ENCODE measurements around the gene KCNQ2. TPM values are rescaled to one million over a fixed set of nuclear protein-coding genes. Genes with fewer than 3 reads are reported as not detected.

KCNQ2 gene
- polyA plus RNA-seq, 4 donors = 4.9 to 9.0 (median 5.1) TPM

DNA sequence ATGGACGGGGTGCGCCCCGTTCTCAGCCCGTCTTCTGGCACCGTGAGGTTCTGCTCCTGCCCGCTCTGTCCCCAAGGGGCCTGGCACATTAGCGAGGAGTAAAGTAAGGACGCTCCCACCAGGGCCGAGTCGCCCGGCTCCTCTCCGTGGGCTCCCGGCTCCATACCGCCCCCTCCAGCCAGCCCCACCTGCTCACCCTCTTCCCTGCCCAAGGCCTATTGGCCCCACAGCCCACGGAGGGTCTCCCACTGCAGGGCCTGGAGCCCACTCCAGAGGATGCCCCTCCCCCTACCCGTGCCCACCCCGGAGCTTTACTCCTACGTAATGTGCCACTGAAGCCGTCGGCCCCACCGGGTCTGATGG lies 63.8 kb downstream of the KCNQ2 start:
- no peak for DNase-seq (ENCODE audit: low read depth in 4 of 4, low spot score in 3 of 4)

DNA sequence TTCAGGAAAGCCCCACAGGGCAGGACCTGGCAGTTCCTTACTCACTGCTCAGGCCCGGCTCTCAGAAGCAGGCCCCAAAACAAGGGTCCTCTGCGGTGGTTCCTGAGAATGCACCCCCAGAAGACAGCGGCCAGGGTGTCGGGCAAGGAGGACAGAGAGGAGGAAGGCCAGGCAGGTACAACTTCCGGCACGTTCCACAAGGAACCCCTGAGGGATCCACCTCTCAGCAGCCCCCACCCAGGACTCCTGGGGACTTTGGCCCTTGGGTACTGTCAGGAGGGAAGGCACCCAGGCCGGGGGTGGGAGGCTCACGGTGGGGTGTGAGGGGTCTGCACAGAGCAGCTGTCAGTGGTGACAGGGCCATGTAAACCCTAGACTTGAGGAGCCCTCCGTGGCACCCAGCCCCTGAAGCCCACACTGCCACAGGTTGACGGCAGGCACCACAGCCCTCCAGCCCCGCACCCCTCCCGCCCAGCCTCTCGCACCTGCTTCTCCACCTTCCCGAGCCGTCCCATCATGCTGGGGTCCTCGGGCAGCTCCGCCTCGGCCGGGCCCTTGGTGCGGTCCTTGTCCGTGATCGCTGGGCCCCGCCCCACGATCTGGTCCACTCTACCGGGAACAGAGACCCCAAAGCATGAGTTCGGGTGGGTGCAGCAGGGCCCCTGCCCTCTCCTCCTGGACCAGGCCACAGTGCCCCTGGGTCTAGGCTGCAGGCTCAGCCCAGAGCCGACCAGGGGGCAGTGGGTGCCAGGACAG lies 64.3 kb downstream of the KCNQ2 start:
- DNase-seq (ENCODE audit: low read depth in 4 of 4, low spot score in 3 of 4) = no peak

DNA sequence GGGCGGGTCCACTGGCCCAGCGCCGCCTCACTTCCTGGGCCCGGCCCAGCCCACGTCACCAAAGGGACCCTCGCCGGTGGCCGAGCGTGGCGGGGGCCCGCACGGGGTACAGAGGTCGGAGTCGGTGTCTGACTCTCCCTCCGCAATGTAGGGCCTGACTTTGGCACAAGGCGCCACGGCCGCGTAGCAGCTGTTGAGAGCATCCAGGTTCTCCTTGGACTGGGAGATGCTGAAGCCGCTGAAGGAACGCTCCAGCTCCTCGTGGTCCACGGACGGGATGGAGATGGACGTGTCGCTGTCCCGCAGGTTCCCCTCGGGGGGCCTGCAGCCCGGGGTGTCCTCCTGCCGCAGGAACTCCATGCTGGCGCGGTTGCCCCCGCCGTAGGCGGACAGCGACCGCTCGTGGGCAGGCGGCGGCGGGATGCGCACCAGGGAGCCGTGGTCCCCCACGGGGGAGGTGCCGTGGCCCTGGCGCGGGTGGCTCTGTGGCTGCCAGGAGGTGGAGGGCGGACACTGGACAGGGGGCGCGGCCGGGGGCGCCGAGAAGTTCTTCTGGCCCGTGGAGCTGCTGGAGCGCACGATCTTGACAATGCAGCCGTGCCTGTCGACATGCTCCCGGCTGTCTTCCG lies 65.7 kb downstream of the KCNQ2 start:
- no peak for DNase-seq (ENCODE audit: low read depth in 4 of 4, low spot score in 3 of 4)

DNA sequence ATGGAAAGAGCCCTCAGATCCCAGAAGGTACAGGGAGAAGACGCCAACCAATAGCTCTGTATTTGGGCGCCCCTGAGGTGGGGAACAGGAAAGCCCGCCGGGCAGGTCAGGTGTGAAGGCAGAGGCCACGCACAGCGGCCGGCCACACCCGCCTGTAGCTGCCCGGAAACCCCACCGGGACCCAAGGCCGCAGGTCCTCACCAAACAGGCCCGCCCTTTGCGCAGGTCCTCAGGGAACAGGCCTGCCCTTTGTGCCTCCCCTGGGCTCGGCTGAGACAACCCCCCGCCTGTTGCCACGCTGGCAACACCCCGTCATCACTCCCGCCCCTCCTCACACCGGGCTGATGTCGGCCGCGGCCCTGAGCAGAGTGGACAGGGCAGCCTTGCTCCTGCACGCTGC lies 66.4 kb downstream of the KCNQ2 start:
- DNase-seq (ENCODE audit: low read depth in 4 of 4, low spot score in 3 of 4) = no peak

DNA sequence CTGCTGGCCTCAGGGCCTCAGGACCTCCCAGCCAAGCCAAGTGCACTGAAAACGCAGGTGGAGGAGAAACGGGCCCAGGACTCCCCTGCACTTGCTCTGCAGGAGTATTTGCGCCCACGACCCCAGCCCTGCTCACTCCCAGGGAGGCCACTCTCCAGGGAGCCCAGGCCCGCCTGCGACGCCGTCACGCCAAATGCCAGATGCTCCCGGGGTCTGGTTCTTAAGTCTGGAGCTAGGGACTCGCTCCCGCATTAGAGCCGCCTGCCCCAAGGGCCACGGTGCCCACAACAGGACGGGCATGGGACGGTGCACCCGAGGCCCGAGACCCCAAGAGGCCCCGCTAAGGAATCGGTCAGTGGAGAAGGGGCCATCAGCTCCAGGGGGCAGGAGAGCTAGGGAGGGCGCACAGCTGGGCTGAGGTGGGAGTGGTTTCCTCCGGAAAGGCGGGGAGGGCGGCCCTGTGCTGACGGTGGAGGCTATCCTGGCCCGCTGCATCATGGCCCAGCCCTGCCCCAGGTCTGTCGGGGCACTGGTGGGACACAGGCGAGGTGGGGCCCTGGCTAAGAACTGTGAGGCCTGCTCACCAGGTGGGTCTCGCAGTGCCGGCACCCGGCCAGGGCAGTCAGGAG lies 67.2 kb downstream of the KCNQ2 start:
- no peak for DNase-seq (ENCODE audit: low read depth in 4 of 4, low spot score in 3 of 4)

DNA sequence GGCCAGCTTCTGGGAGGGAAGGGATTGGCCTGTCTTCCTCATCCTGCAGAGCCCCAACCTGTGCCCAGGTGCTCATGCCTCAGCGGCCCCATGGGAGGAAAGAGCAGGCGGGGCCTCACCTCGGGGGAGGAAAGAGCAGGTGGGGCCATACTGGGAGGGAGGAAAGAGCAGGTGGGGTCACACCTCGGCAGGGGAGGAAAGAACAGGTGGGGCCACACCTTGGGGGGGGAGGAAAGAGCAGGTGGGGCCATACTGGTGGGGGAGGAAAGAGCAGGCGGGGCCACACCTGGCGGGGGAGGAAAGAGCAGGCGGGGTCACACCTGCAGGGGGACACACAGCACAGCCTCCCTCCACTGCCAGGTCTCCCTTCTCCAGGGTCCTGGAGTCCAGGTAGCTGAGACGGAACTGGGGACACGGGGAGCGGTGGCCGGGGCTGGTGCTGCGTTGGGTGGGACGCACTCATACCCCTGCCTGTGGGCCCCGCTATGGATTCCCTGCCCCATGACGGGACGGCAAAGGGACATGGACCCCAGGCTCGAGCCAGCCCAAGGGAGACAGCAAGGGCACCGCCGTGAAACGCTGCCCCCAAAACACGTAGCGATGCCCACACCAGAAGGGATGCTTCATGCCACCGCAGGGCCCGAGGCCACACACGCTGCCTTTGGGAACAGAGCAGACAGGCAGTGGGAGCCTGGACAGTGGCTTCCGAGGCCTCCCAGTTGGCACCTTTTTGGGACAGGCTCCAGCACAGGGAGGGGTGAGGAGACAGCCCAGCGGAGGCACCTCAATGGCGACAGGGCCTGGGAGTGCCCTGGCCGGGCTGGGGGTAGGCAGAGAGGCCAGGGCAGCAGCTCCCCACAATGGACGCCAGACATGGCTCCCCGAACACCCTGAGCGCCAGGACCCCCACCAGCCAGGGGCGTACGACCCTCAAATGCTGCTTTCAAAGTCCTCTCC lies 68.0 kb downstream of the KCNQ2 start:
- no peak for DNase-seq (ENCODE audit: low read depth in 4 of 4, low spot score in 3 of 4)

DNA sequence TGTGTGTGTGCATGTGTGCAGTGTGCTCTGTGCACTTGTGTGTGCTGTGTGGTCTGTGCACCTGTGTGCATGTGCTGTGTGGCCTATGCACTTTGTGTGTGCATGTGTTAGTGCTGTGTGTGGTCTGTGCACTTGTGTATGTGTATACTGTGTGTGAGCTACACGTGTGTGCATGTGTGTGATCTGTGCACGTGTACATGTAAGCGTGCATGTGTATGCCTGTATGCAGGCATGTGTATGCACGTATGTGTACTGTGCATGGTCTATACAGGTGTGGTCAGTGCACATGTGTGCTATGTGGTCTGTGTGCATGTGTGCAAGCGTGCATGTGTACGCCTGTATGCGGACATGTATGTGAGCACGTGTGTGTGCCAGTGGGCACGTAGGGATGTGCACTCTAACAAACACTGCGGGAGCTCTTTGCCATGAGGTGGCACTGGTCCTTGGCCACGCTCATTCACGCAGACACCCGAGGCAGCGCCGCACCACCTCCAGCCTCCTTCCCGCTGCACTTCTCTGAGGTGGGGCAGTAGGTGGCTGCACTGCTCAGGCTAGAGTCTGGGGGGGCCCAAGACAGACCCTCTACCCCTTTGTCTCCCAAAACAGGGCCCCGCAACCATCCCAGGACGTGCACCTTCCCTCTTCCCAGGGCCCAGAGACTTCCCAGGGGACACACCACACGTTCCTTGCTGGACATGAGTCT lies 68.9 kb downstream of the KCNQ2 start:
- no peak for DNase-seq (ENCODE audit: low read depth in 4 of 4, low spot score in 3 of 4)

DNA sequence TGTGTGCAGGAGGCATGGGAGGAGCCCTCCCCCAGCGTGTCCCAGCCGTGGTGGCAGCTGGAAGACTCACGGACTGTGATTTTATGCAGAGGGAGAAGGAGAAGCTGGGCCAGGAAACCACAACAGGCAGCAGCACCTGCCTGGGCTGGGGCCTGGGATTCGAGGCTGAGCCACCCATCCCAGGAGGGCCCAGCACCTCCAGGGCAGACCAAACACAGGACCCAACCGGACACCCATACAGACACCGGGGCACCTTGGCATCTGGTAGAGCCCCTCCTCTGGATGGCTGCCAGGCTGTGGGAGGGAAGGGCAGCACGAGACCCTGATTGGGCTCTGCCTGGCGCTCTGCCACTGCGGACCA lies 69.6 kb downstream of the KCNQ2 start:
- DNase-seq (ENCODE audit: low read depth in 4 of 4, low spot score in 3 of 4) = no peak

DNA sequence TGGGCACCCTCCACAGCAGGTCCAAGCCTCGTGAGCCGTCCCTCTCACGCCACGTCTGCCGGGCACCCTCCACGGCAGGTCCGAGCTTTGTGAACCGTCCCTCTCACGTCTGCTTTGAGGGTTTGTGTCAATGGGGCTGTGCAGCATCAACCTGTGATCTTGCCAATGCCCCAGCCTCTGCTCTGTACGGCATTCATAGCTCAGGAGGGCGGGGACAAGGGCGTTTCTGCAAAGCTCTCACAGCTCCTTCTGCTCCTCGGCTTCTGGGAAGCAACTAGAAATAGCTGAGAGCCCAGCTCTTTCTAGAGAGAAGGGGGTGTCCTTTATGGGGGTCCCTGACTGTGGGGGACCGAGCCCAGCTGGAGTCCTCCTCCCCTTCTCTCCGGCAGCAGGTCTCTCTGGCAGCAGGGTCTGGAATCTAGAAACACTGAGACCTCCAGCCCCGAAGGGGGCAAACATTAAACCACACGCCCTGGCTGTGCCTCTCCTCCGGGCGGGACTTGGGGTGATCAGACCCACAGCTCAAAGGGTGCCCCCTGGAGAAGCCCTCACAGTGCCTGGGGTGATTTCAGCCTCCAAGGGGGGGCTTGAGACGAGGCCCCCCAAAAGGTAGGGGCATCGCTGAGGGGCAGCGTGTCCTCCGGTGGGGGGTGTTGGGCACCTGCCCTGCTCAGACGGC lies 70.1 kb downstream of the KCNQ2 start:
- DNase-seq (ENCODE audit: low read depth in 4 of 4, low spot score in 3 of 4) = no peak

DNA sequence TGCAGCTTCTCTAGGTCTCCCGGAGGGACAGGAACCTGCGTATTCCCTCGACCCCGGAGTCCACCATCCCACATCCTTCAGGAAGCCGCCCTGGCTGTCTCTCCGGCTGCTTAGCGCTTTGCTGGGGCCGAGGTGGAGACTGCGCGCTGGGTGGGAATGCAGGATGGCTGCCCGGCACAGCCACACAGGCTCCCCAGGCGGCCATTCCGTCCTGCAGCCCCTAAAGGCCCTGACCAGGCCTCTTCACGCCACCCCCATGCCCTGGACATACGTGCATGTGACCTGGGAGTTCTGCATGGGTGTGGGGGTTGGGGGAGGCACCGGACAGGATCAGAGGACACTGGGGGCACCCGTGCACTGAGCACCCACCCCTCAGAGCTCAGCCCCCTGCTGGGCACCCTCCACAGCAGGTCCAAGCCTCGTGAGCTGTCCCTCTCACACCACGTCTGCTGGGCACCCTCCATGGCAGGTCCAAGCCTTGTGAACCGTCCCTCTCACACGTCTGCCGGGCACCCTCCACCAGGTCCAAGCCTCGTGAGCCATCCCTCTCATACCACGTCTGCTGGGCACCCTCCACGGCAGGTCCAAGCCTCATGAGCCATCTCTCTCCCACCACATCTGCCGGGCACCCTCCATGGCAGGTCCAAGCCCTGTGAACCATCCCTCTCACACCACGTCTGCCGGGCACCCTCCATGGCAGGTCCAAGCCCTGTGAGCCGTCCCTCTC lies 70.9 kb downstream of the KCNQ2 start:
- no peak for DNase-seq (ENCODE audit: low read depth in 4 of 4, low spot score in 3 of 4)

DNA sequence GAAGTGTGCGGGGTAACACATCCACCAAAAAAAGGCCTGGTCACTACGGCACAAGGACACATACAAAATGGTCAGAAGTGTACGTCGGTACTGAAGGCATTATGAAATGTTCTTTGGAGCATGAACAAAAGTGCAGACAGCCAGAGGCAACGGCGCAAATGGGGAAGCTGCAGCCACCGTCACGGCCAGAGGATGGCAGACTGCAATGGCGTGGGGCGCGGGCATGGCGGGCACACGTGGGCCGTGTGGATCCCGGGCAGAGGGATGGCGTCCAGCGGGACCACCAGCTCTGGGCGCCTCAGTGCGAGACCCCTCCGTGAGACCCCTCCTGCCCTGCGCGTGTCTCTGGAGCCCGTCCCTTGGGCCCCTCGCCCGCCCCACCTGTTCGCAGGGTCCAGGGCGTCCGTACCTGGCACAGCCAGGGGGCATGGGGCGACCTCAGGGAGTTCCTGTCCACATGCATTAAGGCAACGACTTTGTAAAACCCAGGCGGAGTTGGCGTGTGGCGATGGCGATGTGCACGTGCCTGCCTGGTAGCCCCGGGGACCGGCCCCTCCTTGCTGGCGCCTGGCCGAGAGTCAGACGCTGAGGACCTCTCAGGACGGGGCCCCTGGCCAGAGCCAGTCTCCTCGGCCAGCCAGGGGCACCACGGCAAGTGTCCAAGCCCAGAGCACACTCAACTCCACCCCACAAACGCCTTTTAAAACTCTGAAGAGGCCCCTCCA lies 71.8 kb downstream of the KCNQ2 start:
- DNase-seq (ENCODE audit: low read depth in 4 of 4, low spot score in 3 of 4) = no peak

DNA sequence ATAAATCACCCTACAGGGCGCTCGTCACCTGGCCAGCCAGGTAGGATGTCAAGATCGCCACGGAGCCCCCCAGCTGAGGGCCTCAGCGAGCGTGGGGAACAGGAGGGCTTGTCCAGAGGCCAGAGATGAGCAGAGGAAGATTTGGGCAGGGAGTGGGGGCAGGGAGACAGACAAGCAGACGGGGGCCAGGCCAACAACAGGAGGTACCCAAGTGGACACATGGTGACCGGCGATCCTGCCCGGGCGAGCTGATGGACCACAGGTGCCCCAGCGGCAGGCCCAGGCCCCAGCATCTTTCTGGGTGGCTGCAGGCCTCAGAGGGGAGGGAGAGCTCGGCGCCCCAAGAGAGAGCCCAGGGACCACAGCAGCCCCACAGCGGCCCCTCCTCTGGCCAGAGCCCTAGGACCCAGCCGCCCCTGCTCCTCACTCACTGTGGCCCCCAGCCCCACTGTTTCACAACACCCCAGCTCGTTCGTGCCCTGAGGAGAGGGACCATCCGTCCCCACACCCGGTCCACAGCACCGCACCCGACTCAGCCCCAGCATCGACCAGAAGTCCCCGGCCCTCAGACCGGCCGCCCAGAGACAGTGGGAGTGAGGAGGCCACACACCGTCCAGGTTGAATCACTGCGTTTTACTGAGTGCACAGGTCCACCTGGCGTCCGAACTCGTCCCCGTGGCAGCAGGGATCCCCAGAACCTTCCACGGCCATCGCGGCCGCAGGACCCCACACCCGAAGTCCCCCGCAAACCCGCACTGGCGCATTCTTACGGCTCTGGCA lies 72.7 kb downstream of the KCNQ2 start:
- no peak for DNase-seq (ENCODE audit: low read depth in 4 of 4, low spot score in 3 of 4)

DNA sequence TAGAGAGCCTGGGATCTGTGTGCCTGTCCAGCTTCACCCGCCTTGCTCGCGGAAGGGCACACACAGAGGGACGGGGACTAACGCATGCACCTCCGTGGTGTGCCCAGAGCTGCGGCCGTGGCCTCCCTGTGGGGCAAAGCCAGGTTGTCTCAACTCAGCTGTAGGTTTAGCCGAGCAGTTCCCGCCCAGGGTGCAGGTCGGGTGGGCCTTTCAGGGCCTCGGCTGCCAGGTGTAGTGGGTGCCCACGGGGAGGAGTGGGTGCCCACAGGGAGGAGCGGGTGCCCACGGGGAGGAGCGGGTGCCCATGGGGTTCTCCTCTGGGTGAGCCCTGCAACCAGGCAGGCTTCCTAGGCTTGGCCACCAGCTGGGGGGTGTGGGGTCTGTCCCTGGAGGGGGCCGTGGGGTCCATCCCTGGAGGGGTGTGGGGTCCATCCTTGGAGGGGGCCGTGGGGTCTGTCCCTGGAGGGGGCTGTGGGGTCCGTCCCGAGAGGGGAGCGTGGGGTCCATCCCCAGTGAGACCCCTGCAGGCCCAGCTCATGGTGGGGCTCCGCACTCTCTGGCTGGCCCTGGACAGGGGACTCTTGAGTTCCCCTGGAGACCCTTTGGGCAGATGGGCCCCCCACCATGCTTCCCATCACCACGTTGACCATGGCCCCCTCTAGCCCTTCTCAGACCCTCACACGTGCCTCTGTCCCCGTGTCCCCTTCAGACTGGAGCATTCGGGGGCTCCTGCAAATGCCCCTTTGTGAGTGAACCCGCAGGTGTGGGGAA lies 73.5 kb downstream of the KCNQ2 start:
- DNase-seq (ENCODE audit: low read depth in 4 of 4, low spot score in 3 of 4) = no peak

DNA sequence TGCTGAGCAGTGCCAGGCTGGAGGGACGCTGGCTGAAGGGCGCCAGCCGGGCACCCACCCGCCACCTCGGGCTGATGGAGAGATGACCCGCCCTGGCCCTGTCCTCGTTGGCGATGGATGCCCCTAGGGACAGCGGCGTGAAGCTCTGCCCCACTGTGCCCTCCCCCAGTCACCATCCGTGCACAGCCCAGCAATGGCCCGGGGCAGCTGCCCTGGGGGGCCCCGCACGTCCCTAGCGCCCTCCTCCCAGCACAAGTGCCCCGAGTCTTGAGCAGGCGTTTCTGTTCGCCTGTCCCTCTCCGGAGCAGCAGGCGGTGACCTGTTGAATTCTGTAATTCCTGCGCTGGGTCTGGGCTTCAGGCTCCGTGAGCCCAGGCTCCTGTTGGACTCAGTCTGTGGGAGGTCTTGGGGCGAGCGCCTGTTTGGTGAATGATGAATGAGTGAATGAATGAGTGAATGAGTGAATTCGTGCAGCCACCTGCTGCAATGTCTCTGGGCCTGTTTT lies 74.5 kb downstream of the KCNQ2 start:
- no peak for DNase-seq (ENCODE audit: low read depth in 4 of 4, low spot score in 3 of 4)

DNA sequence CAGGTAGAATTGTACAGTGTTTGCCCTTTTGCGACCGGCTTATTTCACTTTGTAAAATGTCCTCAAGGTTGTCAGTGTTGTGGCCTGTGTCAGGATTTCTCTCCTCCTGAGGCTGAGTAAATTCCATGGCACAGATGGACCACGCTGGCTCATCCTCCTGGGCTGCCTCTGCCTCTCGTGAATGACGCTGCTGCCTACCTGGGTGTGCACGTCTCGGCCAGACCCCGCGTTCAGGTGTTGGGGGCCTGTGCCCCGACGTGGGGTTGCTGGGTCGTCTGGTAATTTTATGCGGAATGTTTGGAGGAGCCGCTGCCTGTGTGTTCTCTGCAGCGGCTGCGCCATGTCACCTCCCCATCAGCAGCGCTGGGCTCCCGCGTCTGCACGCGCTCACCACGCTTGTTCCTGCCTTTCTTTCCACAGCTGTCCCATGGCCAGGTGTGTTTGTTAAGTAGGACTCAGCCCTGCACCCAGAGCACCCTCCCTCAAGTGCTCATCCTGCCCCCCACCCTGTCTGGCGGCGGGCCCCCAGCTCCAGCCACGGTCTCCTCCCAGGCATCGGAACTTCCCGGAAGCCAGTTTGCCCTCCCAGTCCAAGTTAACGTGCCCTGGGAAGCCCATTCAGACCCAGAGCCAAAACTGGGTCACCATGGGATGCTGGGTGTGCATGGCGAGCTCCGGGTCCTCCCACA lies 75.2 kb downstream of the KCNQ2 start:
- DNase-seq (ENCODE audit: low read depth in 4 of 4, low spot score in 3 of 4) = no peak

DNA sequence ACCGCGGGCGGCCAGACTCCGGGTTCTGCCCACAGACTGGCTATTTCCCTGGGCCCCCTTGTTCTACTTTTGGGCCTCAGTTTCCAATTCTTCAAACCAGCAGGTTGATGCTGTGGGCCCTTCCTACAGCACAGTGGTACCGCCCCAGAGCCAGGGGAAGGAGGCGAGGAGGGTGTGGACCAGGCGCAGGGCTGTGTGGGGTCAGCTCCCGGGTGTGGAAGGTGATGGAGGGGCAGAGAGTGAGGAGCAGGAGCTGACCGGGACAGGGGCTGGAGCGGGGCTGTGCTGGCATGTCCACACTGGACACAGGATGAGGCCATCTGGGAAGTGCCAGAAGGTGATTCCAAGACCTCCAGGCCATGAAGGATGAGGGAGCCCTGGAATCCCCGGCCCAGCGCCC lies 76.2 kb downstream of the KCNQ2 start:
- no peak for DNase-seq (ENCODE audit: low read depth in 4 of 4, low spot score in 3 of 4)
